ENCODE results near the gene TFDP2.

The TFDP2 gene

GRCh38 chr3:142065344-142065743 lies 84.0 kb downstream of the TFDP2 start:
- DNase-seq = no peak

- no peak for DNase-seq
Measured at GRCh38 chr3:142064454-142064853, 84.9 kb downstream of the TFDP2 start.

GRCh38 chr3:142057331-142057725 lies 92.0 kb downstream of the TFDP2 start:
- no peak for DNase-seq

GRCh38 chr3:142056656-142057330 lies 92.6 kb downstream of the TFDP2 start:
- DNase-seq = no peak

GRCh38 chr3:142053835-142054234 lies 95.5 kb downstream of the TFDP2 start:
- no peak for DNase-seq

- no peak for DNase-seq
Measured at GRCh38 chr3:142053244-142053643, 96.1 kb downstream of the TFDP2 start.

GRCh38 chr3:142051351-142051750 lies 98.0 kb downstream of the TFDP2 start:
- no peak for DNase-seq

GRCh38 chr3:142047021-142047369 lies 102.3 kb downstream of the TFDP2 start:
- no peak for DNase-seq

GRCh38 chr3:142046320-142047020 lies 102.9 kb downstream of the TFDP2 start:
- no peak for DNase-seq

- DNase-seq = no peak
Measured at GRCh38 chr3:142040941-142041491, 108.3 kb downstream of the TFDP2 start.

GRCh38 chr3:142035308-142035922 lies 113.9 kb downstream of the TFDP2 start:
- no peak for DNase-seq

- no peak for DNase-seq
Measured at GRCh38 chr3:142033292-142033691, 116.1 kb downstream of the TFDP2 start.

GRCh38 chr3:142031575-142031974 lies 117.8 kb downstream of the TFDP2 start:
- DNase-seq = no peak

GRCh38 chr3:142029791-142030190 lies 119.6 kb downstream of the TFDP2 start:
- no peak for DNase-seq

GRCh38 chr3:142029052-142029642 lies 120.2 kb downstream of the TFDP2 start:
- no peak for DNase-seq

GRCh38 chr3:142028243-142028777 lies 121.0 kb downstream of the TFDP2 start:
- DNase-seq = no peak

- DNase-seq = peak; percentile 31
Measured at GRCh38 chr3:142027735-142028134, 121.6 kb downstream of the TFDP2 start.

GRCh38 chr3:142027300-142027699 lies 122.0 kb downstream of the TFDP2 start:
- no peak for DNase-seq

GRCh38 chr3:142026333-142026732 lies 123.0 kb downstream of the TFDP2 start:
- DNase-seq = no peak

- DNase-seq = no peak
Measured at GRCh38 chr3:142022381-142022780, 127.0 kb downstream of the TFDP2 start.

- no peak for DNase-seq
Measured at GRCh38 chr3:142021127-142021526, 128.2 kb downstream of the TFDP2 start.

GRCh38 chr3:142019794-142020320 lies 129.5 kb downstream of the TFDP2 start:
- DNase-seq = no peak

GRCh38 chr3:142013993-142014392 lies 135.4 kb downstream of the TFDP2 start:
- DNase-seq = no peak
